Kidney (tissue), 14 donors: ENCODE results near the gene XPR1. TPM values are rescaled to one million over a fixed set of nuclear protein-coding genes. Genes with fewer than 3 reads are reported as not detected.

Experiments
- DNase-seq, 5 donors: peaks; one replicate each; pipeline ENCODE4 v3.0.0-alpha.2; 2013 to 2020
- FAIRE-seq: peaks from 2 replicates; lab custom pipeline; 2012; peaks lifted over from hg19 to GRCh38; lab: Jason Lieb, UNC
- H3K27ac ChIP-seq, 2 donors: one replicate each; pipeline ENCODE4 v1.7.0; 2013; ENCODE audit warnings: low read depth in 2 of 2, low read length in 2 of 2, inconsistent platforms in 1 of 2
- H3K27me3 ChIP-seq: one replicate; pipeline ENCODE4 v1.7.1; 2013; ENCODE audit warnings: low read length, inconsistent platforms; ENCODE audit not compliant: control insufficient read depth, insufficient read depth
- H3K36me3 ChIP-seq, 3 donors: one replicate each; pipeline versions ENCODE4 v1.7.0 to v1.7.1; 2013; ENCODE audit warnings: low read length in 3 of 3, control low read depth in 1 of 3, inconsistent platforms in 1 of 3; ENCODE audit not compliant: insufficient read depth in 3 of 3, control insufficient read depth in 2 of 3
- H3K4me1 ChIP-seq, 3 donors: one replicate each; pipeline versions ENCODE4 v1.7.0 to v1.7.1; 2013; ENCODE audit warnings: low read length in 3 of 3, inconsistent platforms in 1 of 3, low read depth in 1 of 3; ENCODE audit not compliant: control insufficient read depth in 2 of 3, insufficient read depth in 2 of 3
- H3K4me3 ChIP-seq, 3 donors: one replicate each; pipeline versions ENCODE4 v1.7.0 to v1.8.1; 2013; ENCODE audit warnings: low read length in 3 of 3, control low read depth in 1 of 3, inconsistent platforms in 1 of 3
- H3K9ac ChIP-seq, 3 donors: one replicate each; pipeline versions ENCODE4 v1.7.0 to v1.7.1; 2013; ENCODE audit warnings: low read length in 3 of 3, control low read depth in 1 of 3, inconsistent platforms in 1 of 3
- H3K9me3 ChIP-seq, 3 donors: one replicate each; pipeline versions ENCODE4 v1.7.0 to v1.7.1; 2013; ENCODE audit warnings: low read length in 3 of 3, control low read depth in 1 of 3, inconsistent platforms in 1 of 3; ENCODE audit not compliant: control insufficient read depth in 2 of 3, insufficient read depth in 1 of 3
- CTCF ChIP-seq: IDR thresholded peaks from 3 replicates; pipeline ENCODE4 v1.5.1; 2012; ENCODE audit warnings: mild to moderate bottlenecking, moderate library complexity, borderline replicate concordance; ENCODE audit not compliant: insufficient read depth; ENCODE audit errors: extremely low read depth
- intact Hi-C: fragments of 100-400 bp; cut with DNase I; formaldehyde crosslinking; loops from one replicate; pipeline ENCODE4 v1.11.1; 2022
- polyA plus RNA-seq: library from polyadenylated mRNA; stranded (reverse); fragments of 350-450 nt; fragmentation: Illumina TruSeq; extraction: RNeasy Lipid Tissue Mini Kit (QIAGEN cat#74804); gene quantifications from one replicate; pipeline ENCODE4 v1.2.3, GENCODE V29; 2014; ENCODE audit warnings: low read depth, low replicate concordance; ENCODE audit not compliant: insufficient read depth
- total RNA-seq: library from RNA; stranded (reverse); fragmentation: NEBNext Ultra II Directional; extraction: Animal tissue kit (Norgen Biotek cat#: 25700); gene quantifications from one replicate; pipeline ENCODE4 v1.2.1, GENCODE V29; 2021
- donor health status: control.
- donor health status: control.
- donor health status: control.
- donor health status: control.
- donor health status: control.
- donor health status: DM: yes; HTN: yes; CAD: no.
- donor health status: Normal renal cell carcinoma (clear cell type).

Gene XPR1
- total and polyA plus RNA-seq, 2 donors from 2014 or later, result 10.9 to 33.5 TPM

- no peaks in the 10 kb centered on the region for H3K9me3 ChIP-seq
- H3K9ac ChIP-seq, result no peak overlapping the region
- FAIRE-seq, result no peak
- no peak overlapping the region for H3K27ac ChIP-seq
- H3K4me1 ChIP-seq, result peaks cover 0 to 35% (median 28%) of the 10 kb centered on the region in 3 donors
- no peak overlapping the region for H3K4me3 ChIP-seq
- H3K27me3 ChIP-seq, result no peaks in the 10 kb centered on the region
- no peak for TF ChIP-seq CTCF
- H3K36me3 ChIP-seq, result peaks cover 0 to 2% (median 0%) of the 10 kb centered on the region in 3 donors
- DNase-seq, result peak in 4 of 5 donors; percentile 52 to 63 (median 60)
- intact Hi-C loops, result no loop called here
Measured at GRCh38 chr1:180928331-180929230, 296.8 kb downstream of the XPR1 start.

GRCh38 chr1:180929389-180929788 is 297.6 kb downstream of the XPR1 start:
- Histone ChIP-seq H3K27ac (no peak overlapping the region), H3K9me3 (no peaks in the 10 kb centered on the region), H3K27me3 (no peaks in the 10 kb centered on the region), H3K36me3 (peaks cover 0 to 2% (median 0%) of the 10 kb centered on the region in 3 donors), H3K4me1 (peaks cover 0 to 27% (median 25%) of the 10 kb centered on the region in 3 donors), H3K4me3 (no peak overlapping the region), H3K9ac (no peak overlapping the region)
- intact Hi-C loops, result no loop called here
- FAIRE-seq, result no peak
- no peak for DNase-seq
- TF ChIP-seq CTCF, result no peak

- intact Hi-C loops, result no loop called here
- no peak for FAIRE-seq
- H3K9ac ChIP-seq, result no peak overlapping the region
- H3K9me3 ChIP-seq, result no peaks in the 10 kb centered on the region
- H3K4me3 ChIP-seq, result no peak overlapping the region
- TF ChIP-seq CTCF, result no peak
- DNase-seq, result no peak
- H3K4me1 ChIP-seq, result peaks cover 0 to 20% (median 18%) of the 10 kb centered on the region in 3 donors
- H3K27me3 ChIP-seq, result no peaks in the 10 kb centered on the region
- no peak overlapping the region for H3K27ac ChIP-seq
- H3K36me3 ChIP-seq, result peaks cover 0 to 2% (median 0%) of the 10 kb centered on the region in 3 donors
Measured at GRCh38 chr1:180930687-180931086, 298.9 kb downstream of the XPR1 start.
